Adipocyte (in vitro differentiated cells): Measurements from ENCODE around the gene TPP2.

Source experiments
- DNase-seq: peaks from one replicate; pipeline ENCODE4 v3.0.0-alpha.2; 2015; ENCODE audit warnings: low read depth
- H3K27me3 ChIP-seq: replicated peaks from 2 replicates; pipeline ENCODE4 v1.7.0; 2013; ENCODE audit warnings: mild to moderate bottlenecking, low read length, moderate library complexity; ENCODE audit not compliant: control insufficient read depth, insufficient read depth
- H3K36me3 ChIP-seq: 2 replicates; pipeline ENCODE4 v1.7.0; 2013; ENCODE audit warnings: low read length, mild to moderate bottlenecking, moderate library complexity; ENCODE audit not compliant: control insufficient read depth, insufficient read depth, severe bottlenecking
- H3K4me1 ChIP-seq: 2 replicates; pipeline ENCODE4 v1.7.0; 2013; ENCODE audit warnings: mild to moderate bottlenecking, low read length, moderate library complexity; ENCODE audit not compliant: control insufficient read depth, insufficient read depth
- H3K4me3 ChIP-seq: 2 replicates; pipeline ENCODE4 v1.7.0; 2013; ENCODE audit warnings: mild to moderate bottlenecking, low read length, moderate library complexity
- H3K9ac ChIP-seq: 2 replicates; pipeline ENCODE4 v1.7.0; 2013; ENCODE audit warnings: mild to moderate bottlenecking, low read length, moderate library complexity
- H3K9me3 ChIP-seq: 2 replicates; pipeline ENCODE4 v1.7.0; 2013; ENCODE audit warnings: mild to moderate bottlenecking, low read length, moderate library complexity; ENCODE audit not compliant: control insufficient read depth

Gene TPP2

GRCh38 chr13:102569488-102569887 is 27.3 kb upstream of the TPP2 start:
- H3K9me3 ChIP-seq, result no peaks in the 10 kb centered on the region
- H3K27me3 ChIP-seq, result no peaks in the 10 kb centered on the region

GRCh38 chr13:102571075-102571474 is 25.7 kb upstream of the TPP2 start:
- no peaks in the 10 kb centered on the region for H3K36me3 ChIP-seq
- no peak overlapping the region for H3K4me3 ChIP-seq
- H3K9me3 ChIP-seq, result no peaks in the 10 kb centered on the region
- H3K9ac ChIP-seq, result no peak overlapping the region
- H3K27me3 ChIP-seq, result no peaks in the 10 kb centered on the region
- no peak for DNase-seq
- H3K4me1 ChIP-seq, result peaks cover 14% of the 10 kb centered on the region

More at GRCh38 chr13:102569488-102569887, 27.3 kb upstream of the TPP2 start:
- H3K36me3 ChIP-seq, result no peaks in the 10 kb centered on the region
- H3K4me1 ChIP-seq, result peaks cover 14% of the 10 kb centered on the region
- peak overlapping the region; percentile 17 for H3K4me3 ChIP-seq
- peak overlapping the region; percentile 3 for H3K9ac ChIP-seq
- DNase-seq, result peak; percentile 76

- peaks cover 14% of the 10 kb centered on the region for H3K4me1 ChIP-seq
- no peak for DNase-seq
- H3K9me3 ChIP-seq, result no peaks in the 10 kb centered on the region
- no peak overlapping the region for H3K4me3 ChIP-seq
- H3K27me3 ChIP-seq, result no peaks in the 10 kb centered on the region
- no peak overlapping the region for H3K9ac ChIP-seq
- no peaks in the 10 kb centered on the region for H3K36me3 ChIP-seq
Measured at GRCh38 chr13:102572323-102572722, 24.5 kb upstream of the TPP2 start.

GRCh38 chr13:102580552-102581169 is 16.1 kb upstream of the TPP2 start:
- no peak overlapping the region for H3K9ac ChIP-seq
- H3K4me3 ChIP-seq, result no peak overlapping the region
- H3K36me3 ChIP-seq, result no peaks in the 10 kb centered on the region
- H3K27me3 ChIP-seq, result peaks cover 11% of the 10 kb centered on the region
- H3K4me1 ChIP-seq, result peaks cover 4% of the 10 kb centered on the region
- H3K9me3 ChIP-seq, result no peaks in the 10 kb centered on the region
- peak; percentile 92 for DNase-seq

GRCh38 chr13:102582256-102582655 is 14.5 kb upstream of the TPP2 start:
- Histone ChIP-seq H3K27me3 (peaks cover 11% of the 10 kb centered on the region), H3K9ac (no peak overlapping the region), H3K36me3 (no peaks in the 10 kb centered on the region), H3K4me1 (peaks cover 4% of the 10 kb centered on the region), H3K9me3 (no peaks in the 10 kb centered on the region), H3K4me3 (no peak overlapping the region)
- DNase-seq, result no peak

- no peaks in the 10 kb centered on the region for H3K9me3 ChIP-seq
- H3K9ac ChIP-seq, result no peak overlapping the region
- no peak overlapping the region for H3K4me3 ChIP-seq
- H3K27me3 ChIP-seq, result peaks cover 11% of the 10 kb centered on the region
- H3K4me1 ChIP-seq, result peaks cover 4% of the 10 kb centered on the region
- no peak for DNase-seq
- no peaks in the 10 kb centered on the region for H3K36me3 ChIP-seq
Measured at GRCh38 chr13:102584434-102584833, 12.4 kb upstream of the TPP2 start.

GRCh38 chr13:102586615-102587014 is 10.2 kb upstream of the TPP2 start:
- no peaks in the 10 kb centered on the region for H3K9me3 ChIP-seq
- H3K4me3 ChIP-seq, result no peak overlapping the region
- H3K9ac ChIP-seq, result no peak overlapping the region
- no peaks in the 10 kb centered on the region for H3K36me3 ChIP-seq
- DNase-seq, result no peak
- peaks cover 11% of the 10 kb centered on the region for H3K27me3 ChIP-seq
- peaks cover 4% of the 10 kb centered on the region for H3K4me1 ChIP-seq

- Histone ChIP-seq H3K9me3 (no peaks in the 10 kb centered on the region), H3K4me3 (no peak overlapping the region), H3K27me3 (peaks cover 11% of the 10 kb centered on the region), H3K4me1 (peaks cover 9% of the 10 kb centered on the region), H3K36me3 (no peaks in the 10 kb centered on the region), H3K9ac (no peak overlapping the region)
- no peak for DNase-seq
Measured at GRCh38 chr13:102587916-102588315, 8.9 kb upstream of the TPP2 start.

- peaks cover 7% of the 10 kb centered on the region for H3K4me1 ChIP-seq
- DNase-seq, result no peak
- H3K36me3 ChIP-seq, result no peaks in the 10 kb centered on the region
- H3K27me3 ChIP-seq, result peaks cover 4% of the 10 kb centered on the region
- no peak overlapping the region for H3K9ac ChIP-seq
- no peaks in the 10 kb centered on the region for H3K9me3 ChIP-seq
- H3K4me3 ChIP-seq, result no peak overlapping the region
Measured at GRCh38 chr13:102589301-102589822, 7.4 kb upstream of the TPP2 start.

- Histone ChIP-seq H3K9me3 (no peaks in the 10 kb centered on the region), H3K4me3 (peak overlapping the region; percentile 88), H3K9ac (peak overlapping the region; percentile 77), H3K36me3 (no peaks in the 10 kb centered on the region), H3K27me3 (no peaks in the 10 kb centered on the region), H3K4me1 (peaks cover 15% of the 10 kb centered on the region)
- peak; percentile 87 for DNase-seq
Measured at GRCh38 chr13:102591988-102592781, 4.6 kb upstream of the TPP2 start.

GRCh38 chr13:102593466-102593865 is 3.3 kb upstream of the TPP2 start:
- no peaks in the 10 kb centered on the region for H3K9me3 ChIP-seq
- no peaks in the 10 kb centered on the region for H3K27me3 ChIP-seq
- no peak overlapping the region for H3K4me3 ChIP-seq
- no peak overlapping the region for H3K9ac ChIP-seq
- no peaks in the 10 kb centered on the region for H3K36me3 ChIP-seq
- DNase-seq, result no peak
- H3K4me1 ChIP-seq, result peaks cover 19% of the 10 kb centered on the region
